ENCODE results near the gene ALKBH8.
"Not testable (repeated sequence)": the region's sequence is repeated elsewhere in the genome, so short reads cannot be mapped to it uniquely, and the experiment has no call there.

ALKBH8 gene, protein sequence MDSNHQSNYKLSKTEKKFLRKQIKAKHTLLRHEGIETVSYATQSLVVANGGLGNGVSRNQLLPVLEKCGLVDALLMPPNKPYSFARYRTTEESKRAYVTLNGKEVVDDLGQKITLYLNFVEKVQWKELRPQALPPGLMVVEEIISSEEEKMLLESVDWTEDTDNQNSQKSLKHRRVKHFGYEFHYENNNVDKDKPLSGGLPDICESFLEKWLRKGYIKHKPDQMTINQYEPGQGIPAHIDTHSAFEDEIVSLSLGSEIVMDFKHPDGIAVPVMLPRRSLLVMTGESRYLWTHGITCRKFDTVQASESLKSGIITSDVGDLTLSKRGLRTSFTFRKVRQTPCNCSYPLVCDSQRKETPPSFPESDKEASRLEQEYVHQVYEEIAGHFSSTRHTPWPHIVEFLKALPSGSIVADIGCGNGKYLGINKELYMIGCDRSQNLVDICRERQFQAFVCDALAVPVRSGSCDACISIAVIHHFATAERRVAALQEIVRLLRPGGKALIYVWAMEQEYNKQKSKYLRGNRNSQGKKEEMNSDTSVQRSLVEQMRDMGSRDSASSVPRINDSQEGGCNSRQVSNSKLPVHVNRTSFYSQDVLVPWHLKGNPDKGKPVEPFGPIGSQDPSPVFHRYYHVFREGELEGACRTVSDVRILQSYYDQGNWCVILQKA

DNA sequence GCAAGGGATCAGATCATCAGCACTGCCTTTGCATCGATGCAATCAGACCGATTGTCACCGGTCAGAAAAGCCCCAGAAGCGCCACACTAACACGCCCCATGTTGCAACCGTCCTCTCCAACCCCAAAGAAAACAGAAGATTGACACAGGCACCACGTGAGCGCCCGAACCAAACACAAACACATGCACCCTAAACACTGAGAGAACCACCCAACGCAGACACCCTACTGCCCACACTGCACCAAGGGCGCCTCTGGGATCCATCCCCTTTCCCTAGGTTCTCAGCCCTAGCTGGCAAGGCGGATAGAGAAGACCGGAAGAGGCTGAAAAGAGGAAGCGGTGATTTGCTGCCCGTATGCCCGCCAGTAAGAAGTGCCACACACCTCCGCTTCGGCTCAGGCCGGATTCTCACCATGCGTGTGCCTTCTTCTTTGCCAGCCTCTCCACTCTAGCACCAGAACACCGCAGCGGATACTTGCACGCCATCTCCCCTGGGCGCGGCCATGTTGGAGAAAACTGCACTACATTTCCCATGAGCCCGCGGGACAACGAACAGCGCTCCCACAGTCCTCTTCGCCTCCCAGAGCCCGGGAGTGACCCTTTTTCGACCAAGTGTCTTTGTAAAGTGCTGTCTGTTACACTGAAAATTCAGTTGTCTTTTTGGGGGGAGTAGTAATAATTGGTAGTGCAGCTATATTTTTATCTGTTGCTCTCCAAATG lies at the start of gene ALKBH8:
ALKBH8 (minus strand) TSS at position 517 of the 719 bp plus-strand sequence. CDS start 4,842 bp downstream, outside the sequence.
- DNase-seq: peak; percentile 73

DNA sequence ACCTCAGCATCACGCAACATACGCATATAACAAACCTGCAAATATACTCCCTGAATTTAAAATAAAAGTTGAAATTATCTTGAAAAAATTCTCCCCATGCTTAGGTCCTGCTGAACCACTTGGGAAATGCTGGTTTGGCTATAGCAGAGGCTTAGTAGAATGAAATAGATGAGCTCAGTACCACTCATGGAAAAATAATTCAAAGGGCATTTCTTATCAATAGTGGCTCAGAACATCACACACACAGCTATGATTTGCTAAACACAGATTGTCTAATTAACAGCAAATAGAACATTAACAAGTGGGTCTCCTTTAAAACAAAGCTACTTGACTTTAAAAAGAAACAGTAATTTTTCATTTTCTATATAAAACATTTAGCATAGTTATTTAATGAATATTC lies 46.9 kb upstream of the ALKBH8 start:
- no peak for DNase-seq

DNA sequence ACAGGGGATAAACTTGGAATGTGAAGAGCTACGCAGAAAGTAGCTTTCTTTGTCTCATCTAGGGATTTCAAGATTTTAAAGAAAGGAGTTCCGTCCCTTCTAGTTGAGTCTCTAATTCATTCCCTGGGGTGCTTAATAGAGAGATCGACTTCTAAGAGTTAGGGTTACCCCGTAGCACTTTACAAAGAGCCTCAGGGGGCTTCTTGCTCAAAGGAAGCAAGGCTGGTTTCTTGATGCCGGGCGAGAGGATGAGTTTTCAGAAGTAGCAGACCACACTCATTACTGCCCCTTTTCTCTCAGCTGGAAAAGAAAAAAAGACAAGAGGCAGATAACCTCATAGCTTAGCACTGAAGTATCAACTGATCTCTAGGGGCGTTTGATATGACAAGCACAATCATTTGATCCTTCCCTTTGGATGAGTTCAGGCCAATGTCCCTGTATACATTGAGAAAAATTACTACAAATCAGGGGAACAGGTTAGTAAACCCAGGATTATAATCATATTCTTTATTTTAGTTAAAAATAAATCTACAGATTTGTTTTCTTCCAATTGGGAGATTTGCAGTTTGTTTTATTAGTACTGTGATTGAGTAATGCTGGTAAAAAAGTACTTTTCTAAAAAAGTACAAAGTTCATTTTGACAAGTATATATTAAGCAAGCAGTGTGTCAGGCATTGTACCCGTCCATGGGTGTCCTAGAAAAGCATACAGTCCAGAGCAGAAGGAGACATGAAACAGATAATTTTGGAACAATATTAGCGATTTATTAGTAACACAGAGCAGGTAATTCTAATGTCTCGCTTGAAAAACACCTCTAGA lies 44.1 kb upstream of the ALKBH8 start:
- no peak for DNase-seq

- no peak for DNase-seq
Measured at GRCh38 chr11:107608809-107609208, 43.3 kb upstream of the ALKBH8 start.

GRCh38 chr11:107606141-107606540 lies 40.6 kb upstream of the ALKBH8 start:
- no peak for DNase-seq

GRCh38 chr11:107605061-107606006 lies 39.8 kb upstream of the ALKBH8 start:
- DNase-seq: no peak

GRCh38 chr11:107598225-107599139 lies 32.9 kb upstream of the ALKBH8 start:
- DNase-seq: no peak

GRCh38 chr11:107594736-107595135 lies 29.2 kb upstream of the ALKBH8 start:
- no peak for DNase-seq

DNA sequence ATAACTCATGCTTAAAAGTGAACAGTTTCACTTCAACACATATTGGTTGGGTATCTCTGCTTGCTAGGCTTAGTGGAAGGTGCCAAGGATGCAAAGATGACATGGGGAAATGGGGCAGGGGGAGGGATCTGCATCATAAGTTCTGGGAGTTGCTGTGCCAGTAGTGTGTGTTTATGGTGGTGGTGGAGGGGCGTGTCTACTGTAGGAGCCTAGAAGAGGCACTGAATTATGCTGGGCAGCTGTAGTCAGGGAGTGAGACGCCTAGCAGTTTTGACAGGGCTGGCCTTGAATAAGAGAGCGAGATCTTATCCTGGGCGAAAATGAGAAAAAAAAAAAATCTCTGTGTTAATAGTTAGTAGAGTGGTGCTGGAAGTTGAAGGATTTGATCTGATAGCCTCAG lies 28.4 kb upstream of the ALKBH8 start:
- DNase-seq: no peak

GRCh38 chr11:107592813-107593212 lies 27.3 kb upstream of the ALKBH8 start:
- DNase-seq: no peak

DNA sequence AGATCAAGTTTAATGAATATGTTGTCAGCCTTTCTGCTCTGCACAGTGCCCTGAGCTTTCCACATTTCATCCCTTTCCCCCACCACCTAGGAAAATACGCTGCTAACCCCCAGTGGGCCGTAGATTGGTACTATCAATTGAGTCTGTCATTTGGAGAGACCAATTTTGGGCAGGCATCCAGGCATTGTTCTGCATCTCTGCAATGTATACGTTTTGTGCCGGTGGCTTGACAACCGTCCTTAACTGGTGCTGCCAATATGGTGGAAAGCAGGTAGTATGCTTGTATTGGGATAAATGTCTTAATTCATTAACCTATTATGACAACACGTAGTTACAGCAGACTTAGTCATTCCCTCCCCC lies 26.7 kb upstream of the ALKBH8 start:
- DNase-seq: no peak

GRCh38 chr11:107591378-107592230 lies 26.1 kb upstream of the ALKBH8 start:
- no peak for DNase-seq

- DNase-seq: peak; percentile 57
Measured at GRCh38 chr11:107590460-107591377, 25.2 kb upstream of the ALKBH8 start, which contains the start of gene ELMOD1. TSS of gene ELMOD1 (plus strand) at chr11:107591147. CDS start at chr11:107618190, 27,043 bp downstream.

- no peak for DNase-seq
Measured at GRCh38 chr11:107587306-107587979, 21.9 kb upstream of the ALKBH8 start.

DNA sequence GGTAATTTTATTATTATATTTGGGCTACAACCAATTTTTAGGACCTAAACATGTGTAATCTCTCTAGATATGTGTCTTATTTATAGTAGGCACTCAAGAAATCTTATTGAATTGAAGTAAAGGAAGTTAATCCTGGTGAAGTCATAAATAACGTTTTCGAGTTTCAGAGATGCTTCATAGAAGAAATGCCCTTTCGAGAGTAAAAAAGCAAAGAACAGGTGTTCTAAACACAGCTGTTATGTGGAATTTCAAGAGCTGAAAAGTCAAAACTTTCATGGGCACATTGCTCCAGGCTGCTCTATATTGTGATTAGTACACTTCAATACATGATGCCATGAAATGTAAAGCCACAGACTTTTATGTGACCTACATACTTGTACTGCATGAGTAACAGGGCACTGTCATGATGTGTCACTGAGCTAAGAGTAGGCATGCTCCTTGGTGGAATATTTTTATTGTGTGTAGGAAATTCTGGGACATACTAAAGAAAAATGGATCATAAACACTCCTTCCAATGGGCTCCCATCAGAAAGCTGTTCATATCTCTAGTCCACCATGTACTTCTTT lies 18.2 kb upstream of the ALKBH8 start:
- no peak for DNase-seq

- DNase-seq: no peak
Measured at GRCh38 chr11:107581147-107581546, 15.6 kb upstream of the ALKBH8 start.

DNA sequence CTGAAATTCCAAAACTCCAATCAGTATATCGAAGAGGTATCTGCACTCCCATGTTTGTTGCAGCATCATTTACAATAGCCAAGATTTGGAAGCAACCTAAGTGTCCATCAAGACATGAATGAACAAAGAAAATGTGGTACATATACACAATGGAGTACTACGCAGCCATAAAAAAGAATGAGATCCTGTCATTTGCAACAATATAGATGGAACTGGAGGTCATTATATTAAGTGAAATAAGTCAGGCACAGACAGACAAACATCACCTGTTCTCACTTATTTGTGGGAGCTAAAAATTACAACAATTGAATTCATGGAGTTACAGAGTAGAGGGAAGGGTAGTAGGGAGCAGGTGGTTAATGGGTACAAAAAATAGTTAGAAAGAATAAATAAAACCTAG lies 13.6 kb upstream of the ALKBH8 start:
- DNase-seq: not testable (repeated sequence)
